Activated CD8-positive, alpha-beta memory T cell treated with anti-CD3 and anti-CD28 coated beads for 24 hours (primary cell): ENCODE measurements around the gene MCM3AP.
"Not testable (repeated sequence)": the region's sequence is repeated elsewhere in the genome, so short reads cannot be mapped to it uniquely, and the experiment has no call there.

Source experiments
- DNase-seq: peaks from one replicate; pipeline ENCODE4 v3.0.0-alpha.2; 2020

Gene MCM3AP

GRCh38 chr21:46310260-46310659 lies 24.8 kb upstream of the MCM3AP start:
- DNase-seq = not testable (repeated sequence)

GRCh38 chr21:46308431-46308830 lies 23.0 kb upstream of the MCM3AP start:
- no peak for DNase-seq

DNA sequence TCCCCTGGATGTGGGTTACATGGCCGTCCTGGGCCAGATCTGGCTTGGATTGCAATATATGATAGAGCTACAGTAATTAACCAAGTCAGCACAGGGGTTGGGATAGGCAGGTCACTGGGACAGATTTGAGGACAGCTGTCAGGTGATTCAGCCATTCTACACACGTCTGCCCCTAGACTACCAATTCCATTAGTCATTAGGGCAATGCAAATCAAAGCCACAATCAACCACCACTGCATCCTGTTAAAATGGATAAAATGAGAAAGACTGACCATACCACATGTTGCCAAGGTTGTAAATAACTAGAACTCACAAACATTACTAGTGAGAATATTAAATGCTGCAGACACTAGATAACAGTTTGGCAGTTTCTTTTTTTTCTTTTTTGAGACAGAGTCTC lies 22.2 kb upstream of the MCM3AP start:
- DNase-seq = no peak

DNA sequence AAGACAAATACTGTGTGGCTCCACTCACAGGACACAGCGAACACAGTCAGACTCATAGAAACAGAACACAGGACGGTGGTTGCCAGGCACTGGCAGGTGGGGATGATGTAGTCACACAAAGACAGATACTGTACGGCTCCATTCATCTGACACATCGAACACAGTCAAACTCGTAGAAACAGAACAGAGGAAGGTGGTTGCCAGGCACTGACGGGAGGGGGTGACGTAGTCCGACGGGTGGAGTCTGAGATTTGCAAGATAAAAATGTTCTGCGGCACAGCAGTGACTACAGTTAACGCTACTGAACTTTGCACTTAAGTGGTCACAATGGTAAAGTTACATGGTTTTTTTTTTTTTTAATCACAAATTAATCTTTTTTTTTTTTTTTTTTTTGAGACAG lies 19.5 kb upstream of the MCM3AP start:
- no peak for DNase-seq

- DNase-seq = no peak
Observed at GRCh38 chr21:46304437-46304836, 19.0 kb upstream of the MCM3AP start.

DNA sequence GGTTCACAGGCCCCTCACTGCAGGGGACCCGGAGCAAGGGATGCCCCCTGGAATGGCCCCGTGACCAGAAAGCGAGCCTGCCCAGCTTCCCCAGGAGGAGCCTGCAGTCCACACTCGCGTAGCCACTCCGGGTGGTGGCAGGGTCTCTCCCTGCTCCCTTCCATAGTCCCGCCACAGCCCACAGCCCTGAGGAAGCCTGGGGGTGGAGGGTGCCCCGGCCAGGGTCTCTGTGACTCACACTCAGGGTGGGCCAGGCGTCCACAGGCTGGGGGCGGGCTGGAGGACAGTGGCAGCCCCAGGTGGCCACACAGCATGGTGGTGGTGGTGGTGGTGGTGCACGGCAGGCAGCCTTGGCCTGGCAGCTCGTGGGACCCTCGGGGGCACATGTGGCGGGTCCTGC lies 16.3 kb upstream of the MCM3AP start:
- no peak for DNase-seq

- no peak for DNase-seq
Observed at GRCh38 chr21:46299167-46299566, 13.8 kb upstream of the MCM3AP start.

DNA sequence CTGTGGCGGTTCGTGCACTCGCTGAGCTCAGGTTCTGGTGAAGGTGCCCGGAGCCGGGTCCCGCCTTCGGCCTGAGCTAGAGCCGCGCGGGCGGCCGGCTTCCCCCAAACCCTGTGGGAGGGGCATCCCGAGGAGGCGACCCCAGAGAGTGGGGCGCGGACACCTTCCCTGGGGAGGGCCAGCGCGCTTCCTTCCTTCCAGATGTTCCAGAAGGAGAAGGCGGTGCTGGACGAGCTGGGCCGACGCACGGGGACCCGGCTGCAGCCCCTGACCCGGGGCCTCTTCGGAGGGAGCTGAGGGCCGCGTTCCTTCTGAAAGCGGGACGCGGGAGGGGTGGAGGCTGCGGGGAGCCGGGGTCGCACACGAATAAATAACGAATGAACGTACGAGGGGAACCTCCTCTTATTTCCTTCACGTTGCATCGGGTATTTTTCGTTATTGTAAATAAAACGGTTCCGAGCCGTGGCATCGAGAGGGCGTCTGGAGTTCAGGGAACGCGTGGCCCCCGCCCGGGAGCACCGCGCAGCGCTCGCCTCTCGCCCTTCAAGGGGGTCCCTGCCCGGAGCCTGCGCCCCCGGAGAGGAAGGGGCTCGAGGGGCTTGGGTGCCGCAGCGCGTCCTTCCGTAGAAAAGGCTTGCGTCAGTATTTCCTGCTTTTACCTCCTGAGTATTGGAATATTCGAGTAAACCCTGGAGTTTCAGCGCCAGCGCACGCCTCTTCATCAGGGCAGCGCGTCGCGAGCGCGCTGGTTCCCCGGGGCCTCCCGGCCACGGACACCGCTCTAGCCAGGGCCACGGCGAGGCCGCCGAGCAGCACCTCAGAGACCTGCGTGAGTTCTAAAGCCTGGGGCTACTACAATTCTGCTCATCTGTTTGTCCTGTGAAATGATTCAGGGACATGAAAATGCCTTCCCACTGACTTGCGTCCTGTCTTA lies 12.2 kb upstream of the MCM3AP start:
- DNase-seq = peak; percentile 70

GRCh38 chr21:46295996-46296752 lies 10.8 kb upstream of the MCM3AP start:
- DNase-seq = peak; percentile 79

- DNase-seq = no peak
Observed at GRCh38 chr21:46295177-46295770, 9.9 kb upstream of the MCM3AP start.

DNA sequence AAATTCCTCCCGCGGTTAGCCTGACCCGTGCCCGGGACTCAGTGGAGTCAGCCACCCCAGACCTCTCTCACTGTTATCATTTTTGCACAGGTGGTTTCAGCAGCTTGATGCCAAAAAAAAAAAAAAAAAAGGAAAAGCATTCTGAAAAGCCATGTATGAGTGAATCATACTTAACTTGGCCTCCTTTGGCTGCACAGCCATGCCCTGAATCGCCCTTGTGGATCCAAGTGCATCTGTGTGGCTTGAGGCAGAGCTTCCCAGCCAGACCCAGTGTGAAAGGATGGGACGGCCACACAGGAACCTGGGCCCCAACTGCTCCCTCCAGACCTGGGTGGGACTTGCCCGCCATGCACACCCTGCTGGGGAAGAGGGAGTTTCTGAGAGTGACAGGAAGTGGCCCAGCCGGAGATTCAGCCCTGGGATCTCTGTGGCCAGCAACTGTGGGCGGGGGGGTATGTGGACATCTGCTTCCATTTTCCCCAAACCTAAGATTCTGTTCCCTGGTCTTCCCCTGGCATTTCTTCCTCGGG lies 9.3 kb upstream of the MCM3AP start:
- DNase-seq = no peak

GRCh38 chr21:46291561-46291960 lies 6.2 kb upstream of the MCM3AP start:
- no peak for DNase-seq

GRCh38 chr21:46289655-46290179 lies 4.3 kb upstream of the MCM3AP start:
- DNase-seq = no peak

DNA sequence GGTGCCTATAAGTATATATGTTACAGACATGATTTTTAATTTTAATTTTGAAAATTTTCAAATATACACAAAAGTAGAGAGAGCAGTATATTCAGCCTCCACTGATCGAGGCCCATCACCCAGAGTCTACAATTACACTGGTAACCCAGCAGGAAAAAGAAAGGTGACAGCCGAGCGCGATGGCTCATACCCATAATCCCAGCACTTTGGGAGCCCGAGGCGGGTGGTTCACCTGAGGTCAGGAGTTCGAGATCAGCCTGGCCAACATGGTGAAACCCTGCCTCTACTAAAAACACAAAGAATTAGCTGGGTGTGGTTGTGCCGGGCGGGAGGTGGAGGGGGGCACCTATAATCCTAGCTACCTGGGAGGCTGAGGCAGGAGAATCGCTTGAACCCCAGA lies 2.1 kb upstream of the MCM3AP start:
- DNase-seq = no peak

DNA sequence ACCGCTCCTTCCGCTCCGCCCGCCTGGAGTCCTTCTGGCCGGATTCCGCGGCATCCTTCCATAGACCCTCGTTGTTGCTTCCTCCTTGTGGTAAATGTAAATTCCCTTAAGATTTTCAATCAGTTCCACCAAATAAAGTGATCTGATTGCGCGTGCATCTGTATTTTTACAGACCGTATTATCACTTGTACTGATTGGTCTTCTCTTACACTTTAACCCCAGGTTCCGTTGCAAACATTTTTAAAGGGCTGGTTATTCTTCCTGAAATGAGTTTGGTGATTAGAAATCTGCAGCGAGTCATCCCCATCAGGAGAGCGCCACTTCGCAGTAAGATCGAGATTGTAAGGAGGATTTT lies 1.2 kb upstream of the MCM3AP start:
- no peak for DNase-seq

DNA sequence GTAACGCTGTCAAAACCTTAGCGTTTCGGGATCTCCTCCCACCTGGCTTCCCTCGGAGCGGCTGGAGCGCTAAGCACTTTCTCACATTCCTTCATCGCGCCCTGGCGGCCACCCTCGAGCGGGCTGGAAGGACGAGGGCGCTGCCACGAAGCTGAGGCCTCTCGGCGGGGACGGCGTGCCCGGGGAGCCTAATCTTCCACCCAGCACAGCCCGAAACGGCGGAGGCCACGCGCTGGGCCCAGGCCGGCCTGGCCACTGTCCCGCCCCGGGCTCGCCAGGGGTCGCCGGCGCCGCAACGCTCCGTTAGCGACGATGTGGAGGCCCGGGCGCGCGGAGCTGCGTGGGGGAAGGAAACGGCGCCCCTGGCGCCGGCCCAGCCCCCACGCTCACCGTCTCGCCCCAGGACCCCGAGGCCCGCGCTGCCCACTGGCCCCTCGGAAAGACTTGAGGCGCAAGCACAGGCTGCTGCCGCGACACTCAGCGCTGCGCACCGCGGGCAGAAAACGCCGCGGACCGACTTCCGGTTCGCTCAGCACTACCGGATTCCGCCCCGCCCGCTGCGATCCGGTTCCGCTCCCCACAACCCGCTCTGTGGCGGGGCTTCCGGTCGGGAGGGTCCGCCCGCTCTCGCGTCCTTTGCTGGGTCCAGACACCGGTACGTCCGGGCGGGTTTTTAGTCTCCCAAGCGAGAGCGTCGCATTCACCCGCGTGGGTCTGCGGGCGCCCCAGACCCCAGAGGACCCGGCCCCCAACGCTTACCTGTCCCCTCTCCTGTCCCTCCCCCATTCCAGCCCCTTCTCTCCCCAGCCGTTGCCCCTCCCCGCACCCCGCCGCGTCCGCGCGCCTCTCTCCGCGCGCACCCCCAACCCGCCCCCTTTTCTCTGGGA lies 593 bp upstream of the MCM3AP start, which contains the start of gene YBEY:
Gene YBEY, plus strand, starts transcription at position 582 of the 887 bp plus-strand sequence. CDS start 572 bp downstream, outside the sequence.
- peak; percentile 94 for DNase-seq

DNA sequence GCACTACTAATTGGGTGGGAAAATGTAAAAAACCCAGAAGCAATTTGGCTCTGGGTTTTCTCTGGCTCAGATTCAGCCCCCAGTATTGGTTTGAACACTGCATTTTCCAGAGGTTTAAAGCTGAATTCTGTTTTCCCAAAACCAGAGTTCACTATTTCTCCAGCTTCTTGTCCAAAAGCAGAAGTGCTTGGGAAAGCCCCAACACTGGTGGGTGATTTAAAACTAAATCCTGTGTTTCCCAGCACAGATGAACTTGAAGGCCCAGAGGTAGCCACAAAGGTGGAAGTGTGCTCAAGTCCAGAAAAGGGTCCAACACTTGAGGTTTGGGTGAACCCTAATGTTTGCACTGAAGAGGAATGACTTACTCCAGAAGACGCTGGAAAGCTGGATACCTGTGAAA lies 678 bp downstream of the MCM3AP start:
- no peak for DNase-seq

DNA sequence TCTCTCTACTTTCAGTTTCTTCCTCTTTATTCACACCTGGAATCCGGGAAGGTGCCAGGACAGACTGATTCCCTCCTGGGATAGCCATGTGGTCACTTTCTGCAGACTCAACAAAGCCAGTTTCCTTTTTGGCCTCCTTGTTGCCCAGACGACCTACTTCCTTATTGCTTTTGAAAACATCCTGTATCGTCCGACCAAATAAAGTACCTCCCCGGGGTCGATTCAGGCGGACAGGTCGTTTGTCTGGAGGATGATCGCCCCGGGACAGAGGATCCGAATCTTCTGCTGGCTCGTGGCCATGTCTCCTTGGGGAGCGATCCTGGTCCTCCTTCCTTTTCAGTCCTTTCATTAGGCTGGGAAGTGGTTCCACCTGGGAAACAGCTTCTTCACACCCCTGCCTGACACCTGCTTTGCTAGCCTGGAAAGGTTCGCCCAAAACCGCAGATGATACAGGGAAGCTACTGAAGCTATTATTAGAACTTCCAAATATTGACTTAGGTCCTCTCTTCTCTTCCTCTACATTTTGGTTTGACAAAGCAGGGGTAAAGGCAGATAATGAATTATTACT lies 1.2 kb downstream of the MCM3AP start:
- no peak for DNase-seq

GRCh38 chr21:46274797-46275390 lies 10.5 kb downstream of the MCM3AP start:
- DNase-seq = no peak

GRCh38 chr21:46273341-46273740 lies 12.1 kb downstream of the MCM3AP start:
- DNase-seq = no peak

DNA sequence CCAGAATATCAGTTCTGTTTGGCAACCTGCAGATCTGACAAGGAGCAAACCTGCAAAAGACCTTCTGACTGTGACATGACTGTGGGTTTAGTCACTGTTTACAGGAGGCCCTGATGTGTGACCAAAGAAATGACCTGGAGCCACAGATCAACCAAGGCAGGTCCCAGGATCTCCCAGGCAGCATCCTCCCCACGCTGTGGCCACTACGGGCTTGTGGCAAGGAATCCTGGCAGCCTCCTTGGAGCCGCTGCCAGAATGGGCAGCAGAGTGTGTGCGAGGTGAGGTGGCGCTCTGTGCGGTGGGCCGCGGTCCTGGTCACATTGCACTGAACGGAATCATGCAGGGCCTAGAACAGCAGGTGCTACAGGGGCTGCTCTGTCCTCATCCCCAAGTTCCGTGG lies 15.9 kb downstream of the MCM3AP start:
- DNase-seq = no peak
